Activated CD4-positive, alpha-beta T cell treated with anti-CD3 and anti-CD28 coated beads for 48 hours (primary cell): ENCODE data around the gene TAF13.
"Not testable (repeated sequence)": the region's sequence is repeated elsewhere in the genome, so short reads cannot be mapped to it uniquely, and the experiment has no call there.

ENCODE experiments used
- DNase-seq: peaks from one replicate; pipeline ENCODE4 v3.0.0-alpha.2; 2020

Gene TAF13

GRCh38 chr1:109091078-109091838, 15.5 kb upstream of the TAF13 start:
- peak; percentile 44 for DNase-seq

GRCh38 chr1:109090196-109091077, 14.6 kb upstream of the TAF13 start, which contains the start of gene TMEM167B:
Gene TMEM167B, plus strand, starts transcription at chr1:109090764. Its CDS starts 109 bp downstream, at chr1:109090873.
- peak; percentile 93 for DNase-seq

- peak; percentile 69 for DNase-seq
These were observed 13.6 kb upstream of the TAF13 start for GRCh38 chr1:109089242-109090015.

GRCh38 chr1:109084563-109085517, 9.0 kb upstream of the TAF13 start:
- no peak for DNase-seq

- no peak for DNase-seq
These were observed 8.1 kb upstream of the TAF13 start for GRCh38 chr1:109083923-109084322.

GRCh38 chr1:109083501-109083900, 7.7 kb upstream of the TAF13 start:
- DNase-seq = no peak

GRCh38 chr1:109080441-109081082, 4.8 kb upstream of the TAF13 start:
- DNase-seq = no peak

- DNase-seq = no peak
These were observed 3.4 kb upstream of the TAF13 start for GRCh38 chr1:109079240-109079622.

- DNase-seq = no peak
These were observed 2.5 kb upstream of the TAF13 start for GRCh38 chr1:109078317-109078716.

- DNase-seq = no peak
These were observed 6.5 kb downstream of the TAF13 start for GRCh38 chr1:109069294-109069693.

GRCh38 chr1:109067883-109068282, 7.9 kb downstream of the TAF13 start:
- no peak for DNase-seq

- DNase-seq = no peak
These were observed 10.7 kb downstream of the TAF13 start for GRCh38 chr1:109065137-109065536.

GRCh38 chr1:109061183-109061582, 14.6 kb downstream of the TAF13 start:
- no peak for DNase-seq

GRCh38 chr1:109060707-109061106, 15.1 kb downstream of the TAF13 start:
- no peak for DNase-seq

GRCh38 chr1:109059026-109059425, 16.8 kb downstream of the TAF13 start:
- DNase-seq = no peak

GRCh38 chr1:109056064-109056463, 19.7 kb downstream of the TAF13 start:
- DNase-seq = no peak

GRCh38 chr1:109052145-109052544, 23.7 kb downstream of the TAF13 start:
- not testable (repeated sequence) for DNase-seq

GRCh38 chr1:109050228-109050995, 25.4 kb downstream of the TAF13 start:
- no peak for DNase-seq

GRCh38 chr1:109048335-109048734, 27.5 kb downstream of the TAF13 start:
- no peak for DNase-seq

GRCh38 chr1:109047339-109047738, 28.5 kb downstream of the TAF13 start:
- no peak for DNase-seq

GRCh38 chr1:109046671-109047070, 29.1 kb downstream of the TAF13 start:
- DNase-seq = no peak
